Brain microvascular endothelial cell (primary cell): Measurements from ENCODE around the gene NKPD1.

Source experiments
- DNase-seq: peaks from one replicate; pipeline ENCODE4 v3.0.0-alpha.2; 2020
- H3K27ac ChIP-seq: fragments of 250-450 bp; sonication (Bioruptor Pico); 2 replicates; pipeline ENCODE4 v1.5.1; 2020; ENCODE audit warnings: mild to moderate bottlenecking, moderate library complexity
- H3K27me3 ChIP-seq: fragments of 250-450 bp; sonication (Bioruptor Pico); replicated peaks from 2 replicates; pipeline ENCODE4 v1.5.1; 2020; ENCODE audit warnings: mild to moderate bottlenecking
- H3K36me3 ChIP-seq: fragments of 250-450 bp; sonication (Bioruptor Pico); replicated peaks from 2 replicates; pipeline ENCODE4 v1.5.1; 2020; ENCODE audit warnings: mild to moderate bottlenecking
- H3K4me3 ChIP-seq: 2 replicates; pipeline ENCODE4 v1.5.1; 2011; ENCODE audit warnings: low read depth, mild to moderate bottlenecking, control low read depth, low read length, moderate library complexity
- in situ Hi-C: cut with HindIII; loops from 2 replicates; pipeline ENCODE4 v1.10.0; 2017; ENCODE audit warnings: low sequenced_read_pairs, low pct_ligation_motif_present
- TF ChIP-seq, protein P1 (sequence below): IDR thresholded peaks from 2 replicates; pipeline ENCODE4 v1.5.1; 2011; ENCODE audit warnings: low read depth, mild to moderate bottlenecking, moderate library complexity, low read length, control low read depth, inconsistent platforms; ENCODE audit errors: missing control alignments

The NKPD1 gene

DNA sequence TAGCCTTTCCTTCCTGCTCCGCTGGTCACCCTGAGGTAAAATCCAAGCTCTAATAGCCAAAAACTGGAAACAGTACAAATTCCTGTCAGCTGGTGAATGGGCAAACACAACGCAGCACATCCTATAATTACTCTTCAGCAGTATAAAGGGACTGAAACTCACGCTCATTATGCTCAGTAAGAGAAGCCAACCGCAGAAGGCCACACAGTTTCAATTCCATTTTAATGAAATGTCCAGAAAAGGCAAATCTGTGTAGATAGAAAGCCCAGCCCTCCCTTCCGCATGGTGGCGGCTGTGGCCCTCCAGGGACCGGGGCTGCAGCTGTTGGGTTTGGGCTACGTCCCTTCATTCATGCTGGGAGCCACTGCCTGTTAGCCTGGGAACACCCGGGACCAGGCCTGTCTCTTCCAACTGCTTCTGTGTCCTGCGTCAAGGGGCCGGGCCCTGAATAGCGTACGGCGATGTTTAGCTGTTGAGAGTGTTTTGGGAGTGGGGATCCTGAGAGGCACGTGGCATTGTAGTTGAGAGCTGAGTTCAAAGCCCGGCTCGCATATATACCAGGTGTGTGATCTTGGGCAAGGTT lies 23.5 kb downstream of the NKPD1 start:
- TF ChIP-seq, protein P1, sequence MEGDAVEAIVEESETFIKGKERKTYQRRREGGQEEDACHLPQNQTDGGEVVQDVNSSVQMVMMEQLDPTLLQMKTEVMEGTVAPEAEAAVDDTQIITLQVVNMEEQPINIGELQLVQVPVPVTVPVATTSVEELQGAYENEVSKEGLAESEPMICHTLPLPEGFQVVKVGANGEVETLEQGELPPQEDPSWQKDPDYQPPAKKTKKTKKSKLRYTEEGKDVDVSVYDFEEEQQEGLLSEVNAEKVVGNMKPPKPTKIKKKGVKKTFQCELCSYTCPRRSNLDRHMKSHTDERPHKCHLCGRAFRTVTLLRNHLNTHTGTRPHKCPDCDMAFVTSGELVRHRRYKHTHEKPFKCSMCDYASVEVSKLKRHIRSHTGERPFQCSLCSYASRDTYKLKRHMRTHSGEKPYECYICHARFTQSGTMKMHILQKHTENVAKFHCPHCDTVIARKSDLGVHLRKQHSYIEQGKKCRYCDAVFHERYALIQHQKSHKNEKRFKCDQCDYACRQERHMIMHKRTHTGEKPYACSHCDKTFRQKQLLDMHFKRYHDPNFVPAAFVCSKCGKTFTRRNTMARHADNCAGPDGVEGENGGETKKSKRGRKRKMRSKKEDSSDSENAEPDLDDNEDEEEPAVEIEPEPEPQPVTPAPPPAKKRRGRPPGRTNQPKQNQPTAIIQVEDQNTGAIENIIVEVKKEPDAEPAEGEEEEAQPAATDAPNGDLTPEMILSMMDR = no peak
- DNase-seq = no peak
- Histone ChIP-seq H3K4me3 (no peak overlapping the region), H3K27ac (no peak overlapping the region), H3K36me3 (peaks cover 9% of the 10 kb centered on the region), H3K27me3 (no peaks in the 10 kb centered on the region)
- in situ Hi-C loops = no loop called here

DNA sequence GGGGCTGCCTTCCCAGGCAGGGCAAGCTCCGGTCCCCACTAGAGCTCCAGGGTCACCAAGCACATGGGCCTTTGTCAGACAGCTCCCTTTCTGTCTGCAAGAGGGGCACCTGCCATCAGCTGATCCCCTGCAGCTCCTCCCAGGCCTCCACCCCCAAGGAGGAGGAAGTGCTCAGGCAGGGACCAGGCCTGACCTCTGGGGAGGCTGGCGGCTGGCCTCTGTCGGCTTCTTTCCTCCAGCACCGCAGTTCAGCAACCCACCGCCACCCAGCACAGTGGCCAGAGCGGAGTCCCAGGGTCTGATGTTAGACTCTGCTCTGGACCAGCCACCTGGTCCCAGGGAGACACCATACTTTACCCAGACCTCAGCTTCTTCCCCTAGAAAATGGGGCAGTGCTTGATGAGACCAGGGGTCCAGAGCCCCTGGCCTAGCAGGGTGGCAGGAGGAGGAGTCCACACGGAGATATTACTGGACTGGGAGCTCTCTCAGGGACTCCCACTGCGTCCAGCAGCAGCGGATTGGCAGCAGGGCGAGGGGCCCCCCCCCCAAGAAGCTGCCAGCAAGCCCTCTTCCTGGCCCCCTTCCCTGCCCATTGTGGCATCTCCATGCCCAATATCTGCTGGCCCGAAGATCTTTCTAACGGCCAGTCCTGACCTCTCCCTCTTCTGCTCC lies 24.1 kb downstream of the NKPD1 start:
- Histone ChIP-seq H3K4me3 (no peak overlapping the region), H3K36me3 (peaks cover 5% of the 10 kb centered on the region), H3K27me3 (no peaks in the 10 kb centered on the region), H3K27ac (no peak overlapping the region)
- DNase-seq = no peak
- in situ Hi-C loops = no loop called here
- TF ChIP-seq, protein P1 = no peak

DNA sequence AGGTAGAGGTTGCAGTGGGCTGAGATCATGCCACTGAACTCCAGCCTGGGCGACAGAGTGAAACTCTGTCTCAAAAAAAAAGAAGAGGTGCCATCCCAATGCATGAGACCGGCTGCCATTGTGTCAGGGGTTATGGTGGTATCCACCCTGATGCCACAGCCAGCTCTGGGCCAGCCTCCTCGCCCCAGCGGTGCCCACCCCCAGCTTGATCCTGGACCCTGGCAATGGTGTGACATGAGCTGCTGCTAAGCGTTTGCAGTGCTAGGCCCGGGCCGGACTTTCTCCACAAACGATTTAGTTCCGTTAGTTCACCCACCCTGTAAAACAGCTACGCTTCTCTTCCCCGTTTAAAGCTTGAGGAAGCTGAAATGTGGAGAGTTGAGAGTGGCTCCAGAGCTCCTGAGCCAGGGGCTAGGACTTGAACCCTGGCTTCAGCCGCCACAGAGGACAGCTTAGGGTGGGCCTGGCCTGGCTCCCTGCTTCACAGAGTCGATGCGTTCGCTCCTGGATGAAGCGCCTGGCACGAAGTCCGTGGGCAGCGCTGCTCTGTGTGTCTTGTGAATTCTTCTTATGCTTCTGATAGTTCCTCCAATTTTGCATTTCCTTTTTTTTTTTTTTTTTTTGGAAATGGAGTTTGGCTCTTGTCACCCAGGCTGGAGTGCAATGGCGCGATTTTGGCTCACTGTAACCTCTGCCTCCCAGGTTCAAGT lies 25.5 kb downstream of the NKPD1 start:
- TF ChIP-seq, protein P1 = no peak
- no peaks in the 10 kb centered on the region for H3K27me3 ChIP-seq
- DNase-seq = no peak
- H3K4me3 ChIP-seq = no peak overlapping the region
- in situ Hi-C loops = no loop called here
- peaks cover 2% of the 10 kb centered on the region for H3K36me3 ChIP-seq
- no peak overlapping the region for H3K27ac ChIP-seq

DNA sequence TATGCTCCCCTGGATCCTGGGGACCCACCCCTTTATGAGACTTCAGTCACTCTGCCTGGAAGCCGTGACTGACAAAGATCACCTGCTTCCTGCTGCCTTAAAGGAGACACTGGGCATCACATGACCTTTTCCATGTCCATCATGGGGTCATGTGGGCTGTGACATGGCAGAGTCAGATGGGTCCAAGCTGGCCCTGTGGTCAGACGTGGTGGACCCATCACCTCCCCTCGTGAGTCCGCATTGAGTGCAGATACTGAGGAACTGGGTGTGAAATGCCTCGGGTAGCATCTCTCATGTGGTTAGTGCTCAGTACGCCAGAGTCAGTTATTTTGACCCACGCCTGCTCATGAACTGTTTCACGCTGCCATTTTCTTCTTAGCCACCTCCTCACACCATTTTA lies 27.1 kb downstream of the NKPD1 start:
- TF ChIP-seq, protein P1 = no peak

DNA sequence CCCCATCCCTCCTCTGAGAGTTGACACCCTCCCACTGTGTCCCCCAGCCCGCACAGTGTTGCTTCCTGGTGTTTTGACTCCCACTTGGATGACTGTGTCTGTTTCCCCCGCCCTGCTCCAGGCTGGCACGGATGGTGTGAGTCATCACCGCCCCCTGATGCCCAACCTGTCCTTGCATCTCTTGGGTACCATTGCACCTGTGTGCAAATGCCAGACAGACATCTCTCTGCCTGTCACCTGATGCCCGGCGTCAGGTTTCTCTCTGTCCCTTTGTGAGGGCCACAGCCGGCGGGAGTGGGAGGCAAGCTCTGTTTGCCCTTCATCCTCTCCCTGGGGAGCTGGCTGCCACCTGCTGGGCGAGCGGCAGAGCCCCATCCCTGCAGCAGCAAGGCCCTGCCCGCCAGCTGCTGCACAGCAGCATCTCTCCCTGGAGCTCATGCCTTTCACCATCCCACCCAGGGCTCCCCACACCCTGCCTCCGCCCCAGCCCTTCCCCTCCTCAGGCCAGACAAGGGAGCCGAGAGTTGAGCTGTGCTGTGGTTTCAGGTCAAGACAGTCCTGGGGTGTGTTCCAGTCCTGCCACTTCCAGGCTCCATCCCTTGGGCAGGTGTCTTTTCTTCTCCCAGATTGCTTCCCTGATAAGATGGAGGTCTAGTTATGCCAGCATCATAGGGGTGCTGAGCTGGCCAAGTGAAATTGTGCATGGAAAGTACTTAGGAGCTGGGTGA lies 29.7 kb downstream of the NKPD1 start:
- Histone ChIP-seq H3K36me3 (peaks cover 2% of the 10 kb centered on the region), H3K27ac (no peak overlapping the region), H3K4me3 (no peak overlapping the region), H3K27me3 (no peaks in the 10 kb centered on the region)
- DNase-seq = no peak
- in situ Hi-C loops = no loop called here
- TF ChIP-seq, protein P1 = peak; percentile 55

More for the DNA sequence above, 27.1 kb downstream of the NKPD1 start:
- in situ Hi-C loops = no loop called here
- H3K27me3 ChIP-seq = no peaks in the 10 kb centered on the region
- no peak overlapping the region for H3K27ac ChIP-seq
- H3K4me3 ChIP-seq = no peak overlapping the region
- peaks cover 2% of the 10 kb centered on the region for H3K36me3 ChIP-seq
- DNase-seq = no peak
